Measurements from ENCODE around the gene SP100.
"Not testable (repeated sequence)": the region's sequence is repeated elsewhere in the genome, so short reads cannot be mapped to it uniquely, and the experiment has no call there.

The SP100 gene

DNA sequence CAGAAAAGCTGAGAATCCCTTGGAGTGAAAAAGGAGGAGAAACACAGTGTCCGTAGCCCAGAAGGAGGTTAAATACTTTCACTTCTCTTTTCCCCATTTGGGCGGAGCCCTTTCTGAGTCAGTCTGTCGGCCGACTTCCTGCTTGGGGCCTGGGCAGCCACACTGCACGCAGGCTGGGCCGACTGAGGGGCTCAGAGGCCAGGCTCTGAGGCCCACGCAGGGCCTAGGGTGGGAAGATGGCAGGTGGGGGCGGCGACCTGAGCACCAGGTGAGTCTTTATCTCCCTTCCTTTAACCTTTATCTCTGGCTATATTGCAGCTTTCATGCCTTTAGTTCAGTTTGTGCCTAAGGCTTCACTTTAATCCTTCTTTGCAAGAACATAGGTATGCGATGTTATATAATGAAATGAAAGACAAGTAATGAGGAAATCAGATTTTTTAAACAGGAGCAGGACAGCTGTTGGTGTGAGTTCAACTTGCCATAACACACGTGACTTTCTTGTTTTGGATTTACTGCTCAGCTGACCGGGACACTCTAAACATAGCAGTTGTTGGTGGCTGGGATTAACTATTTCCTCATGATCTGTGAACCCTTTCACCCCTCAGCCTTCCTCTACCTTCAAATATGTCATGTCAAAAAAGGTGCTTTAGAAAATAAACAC, at the start of gene SP100:
Gene SP100, plus strand, starts transcription at position 141 of the 661 bp plus-strand sequence. Its CDS starts 96 bp downstream, at position 237.
- no peaks in the 10 kb centered on the region for H3K9me3 ChIP-seq (ENCODE audit: control insufficient read depth, low read depth, low read length)
- no peak within 1 kb of the TSS for H3K9ac ChIP-seq (ENCODE audit: low read length)
- peaks cover 3% of the 10 kb centered on the region for H3K4me1 ChIP-seq (ENCODE audit: control insufficient read depth, low read depth, low read length)
- no peak within 1 kb of the TSS for H3K27ac ChIP-seq (ENCODE audit: low read length)
- no peak within 1 kb of the TSS for H3K4me3 ChIP-seq (ENCODE audit: low read length)
- H3K36me3 ChIP-seq (ENCODE audit: control insufficient read depth, low read depth, low read length) = no peaks in the 10 kb centered on the region
- peaks cover 19% of the 10 kb centered on the region for H3K27me3 ChIP-seq (ENCODE audit: control insufficient read depth, insufficient read depth, low read length)

- H3K27me3 ChIP-seq (ENCODE audit: control insufficient read depth, insufficient read depth, low read length) = no peaks in the 10 kb centered on the region
- no peak overlapping the region for H3K27ac ChIP-seq (ENCODE audit: low read length)
- H3K4me1 ChIP-seq (ENCODE audit: control insufficient read depth, low read depth, low read length) = no peaks in the 10 kb centered on the region
- no peaks in the 10 kb centered on the region for H3K36me3 ChIP-seq (ENCODE audit: control insufficient read depth, low read depth, low read length)
- no peak overlapping the region for H3K9ac ChIP-seq (ENCODE audit: low read length)
- no peak overlapping the region for H3K4me3 ChIP-seq (ENCODE audit: low read length)
- H3K9me3 ChIP-seq (ENCODE audit: control insufficient read depth, low read depth, low read length) = no peaks in the 10 kb centered on the region
These were observed 33.9 kb upstream of the SP100 start for GRCh38 chr2:230382108-230382507.

GRCh38 chr2:230383453-230383852, 32.5 kb upstream of the SP100 start:
- Histone ChIP-seq H3K4me1 (ENCODE audit: control insufficient read depth, low read depth, low read length) (no peaks in the 10 kb centered on the region), H3K9ac (ENCODE audit: low read length) (no peak overlapping the region), H3K27me3 (ENCODE audit: control insufficient read depth, insufficient read depth, low read length) (no peaks in the 10 kb centered on the region), H3K36me3 (ENCODE audit: control insufficient read depth, low read depth, low read length) (no peaks in the 10 kb centered on the region), H3K27ac (ENCODE audit: low read length) (no peak overlapping the region), H3K9me3 (ENCODE audit: control insufficient read depth, low read depth, low read length) (no peaks in the 10 kb centered on the region), H3K4me3 (ENCODE audit: low read length) (no peak overlapping the region)

DNA sequence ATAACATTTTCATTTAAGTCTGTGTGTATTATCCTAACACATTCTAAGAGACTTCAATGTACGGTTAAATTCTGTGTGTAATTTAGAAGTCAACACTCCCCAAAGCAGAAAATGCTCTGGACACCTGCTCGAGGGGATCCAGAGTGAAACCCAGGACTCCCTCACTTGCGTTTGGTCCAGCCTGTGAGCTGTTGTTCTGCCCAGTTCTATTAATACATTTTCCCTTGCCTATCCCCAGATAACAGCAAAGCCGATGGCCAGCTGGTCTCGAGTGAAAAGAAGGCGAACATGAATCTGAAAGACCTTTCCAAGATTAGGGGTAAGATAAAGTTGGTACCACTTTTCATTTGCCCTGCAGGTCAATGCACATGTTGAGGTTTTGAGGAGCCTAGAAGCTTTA, 31.0 kb upstream of the SP100 start:
- H3K36me3 ChIP-seq (ENCODE audit: control insufficient read depth, low read depth, low read length) = no peaks in the 10 kb centered on the region
- H3K27ac ChIP-seq (ENCODE audit: low read length) = no peak overlapping the region
- H3K9ac ChIP-seq (ENCODE audit: low read length) = no peak overlapping the region
- no peak overlapping the region for H3K4me3 ChIP-seq (ENCODE audit: low read length)
- H3K27me3 ChIP-seq (ENCODE audit: control insufficient read depth, insufficient read depth, low read length) = no peaks in the 10 kb centered on the region
- no peaks in the 10 kb centered on the region for H3K9me3 ChIP-seq (ENCODE audit: control insufficient read depth, low read depth, low read length)
- H3K4me1 ChIP-seq (ENCODE audit: control insufficient read depth, low read depth, low read length) = no peaks in the 10 kb centered on the region

- Histone ChIP-seq H3K4me3 (ENCODE audit: low read length) (no peak overlapping the region), H3K36me3 (ENCODE audit: control insufficient read depth, low read depth, low read length) (no peaks in the 10 kb centered on the region), H3K9me3 (ENCODE audit: control insufficient read depth, low read depth, low read length) (no peaks in the 10 kb centered on the region), H3K9ac (ENCODE audit: low read length) (no peak overlapping the region), H3K27me3 (ENCODE audit: control insufficient read depth, insufficient read depth, low read length) (no peaks in the 10 kb centered on the region), H3K27ac (ENCODE audit: low read length) (no peak overlapping the region), H3K4me1 (ENCODE audit: control insufficient read depth, low read depth, low read length) (no peaks in the 10 kb centered on the region)
These were observed 21.7 kb upstream of the SP100 start for GRCh38 chr2:230394301-230394700.

DNA sequence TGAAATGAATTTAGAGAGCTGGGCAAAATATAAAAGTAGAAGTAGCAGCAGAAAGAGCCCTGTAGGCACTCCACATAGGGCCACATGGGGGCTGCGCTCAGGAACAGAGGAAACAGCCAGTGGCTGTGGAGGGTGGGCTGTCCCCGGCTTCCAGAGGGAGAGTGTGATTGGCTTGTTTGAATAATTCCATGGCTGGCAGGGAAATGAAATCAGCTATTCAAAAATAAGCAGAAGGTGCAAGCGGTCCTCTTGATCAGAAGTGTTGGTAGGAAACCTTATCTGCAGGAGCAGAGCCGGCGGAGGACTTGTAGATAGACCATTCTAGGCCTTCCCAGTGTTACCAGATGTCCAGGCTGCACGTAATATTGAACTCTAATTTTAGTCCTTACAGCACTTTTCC, 17.3 kb upstream of the SP100 start:
- not testable (repeated sequence) for H3K4me3 ChIP-seq (ENCODE audit: low read length); H3K9me3 ChIP-seq (ENCODE audit: control insufficient read depth, low read depth, low read length); H3K4me1 ChIP-seq (ENCODE audit: control insufficient read depth, low read depth, low read length); H3K27me3 ChIP-seq (ENCODE audit: control insufficient read depth, insufficient read depth, low read length); H3K36me3 ChIP-seq (ENCODE audit: control insufficient read depth, low read depth, low read length); H3K9ac ChIP-seq (ENCODE audit: low read length); H3K27ac ChIP-seq (ENCODE audit: low read length)

DNA sequence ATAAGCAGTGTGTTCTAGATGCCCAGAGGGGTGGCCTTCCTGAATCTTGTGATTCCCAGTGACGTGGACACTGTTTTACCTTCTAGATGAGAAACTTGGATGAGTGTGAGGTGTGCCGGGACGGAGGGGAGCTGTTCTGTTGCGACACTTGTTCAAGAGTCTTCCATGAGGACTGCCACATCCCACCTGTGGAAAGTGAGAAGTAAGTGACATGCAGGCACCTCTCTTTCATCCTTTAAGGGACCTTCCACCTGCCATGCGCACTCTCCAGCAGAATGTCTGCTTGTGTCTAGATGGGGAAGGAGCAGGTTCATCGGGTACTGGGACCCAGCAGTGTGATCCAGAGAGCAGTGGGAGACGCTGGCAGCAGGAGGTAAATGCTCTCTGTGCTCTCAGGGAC, 16.0 kb upstream of the SP100 start:
- Histone ChIP-seq H3K27ac (ENCODE audit: low read length) (no peak overlapping the region), H3K36me3 (ENCODE audit: control insufficient read depth, low read depth, low read length) (no peaks in the 10 kb centered on the region), H3K4me1 (ENCODE audit: control insufficient read depth, low read depth, low read length) (no peaks in the 10 kb centered on the region)

DNA sequence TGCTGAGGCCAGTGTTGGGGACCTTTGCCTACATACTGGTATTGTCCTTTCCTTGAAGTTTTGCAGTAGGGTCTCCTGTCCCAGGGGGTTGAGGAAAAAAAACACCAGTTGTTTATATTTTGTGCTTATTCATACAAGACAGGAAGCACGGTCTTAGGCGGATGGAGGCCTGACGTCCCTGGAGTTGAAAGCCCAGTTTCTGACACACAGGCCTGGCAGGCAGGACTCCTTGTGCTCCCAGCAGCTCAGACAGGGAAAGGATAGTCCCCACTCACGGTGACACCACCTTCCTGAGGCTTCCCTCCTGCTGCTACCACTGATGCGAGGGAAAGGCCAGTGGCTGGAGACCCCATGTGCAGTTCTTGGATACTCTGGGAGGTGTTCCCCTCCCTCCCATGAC, 15.5 kb upstream of the SP100 start:
- Histone ChIP-seq H3K27ac (ENCODE audit: low read length) (no peak overlapping the region), H3K4me1 (ENCODE audit: control insufficient read depth, low read depth, low read length) (no peaks in the 10 kb centered on the region), H3K36me3 (ENCODE audit: control insufficient read depth, low read depth, low read length) (no peaks in the 10 kb centered on the region), H3K9me3 (ENCODE audit: control insufficient read depth, low read depth, low read length) (no peaks in the 10 kb centered on the region), H3K9ac (ENCODE audit: low read length) (no peak overlapping the region), H3K27me3 (ENCODE audit: control insufficient read depth, insufficient read depth, low read length) (no peaks in the 10 kb centered on the region), H3K4me3 (ENCODE audit: low read length) (no peak overlapping the region)

More for the DNA sequence above, 16.0 kb upstream of the SP100 start:
- Histone ChIP-seq H3K4me3 (ENCODE audit: low read length) (no peak overlapping the region), H3K9me3 (ENCODE audit: control insufficient read depth, low read depth, low read length) (no peaks in the 10 kb centered on the region), H3K27me3 (ENCODE audit: control insufficient read depth, insufficient read depth, low read length) (no peaks in the 10 kb centered on the region), H3K9ac (ENCODE audit: low read length) (no peak overlapping the region)

GRCh38 chr2:230401026-230401425, 15.0 kb upstream of the SP100 start:
- not testable (repeated sequence) for H3K36me3 ChIP-seq (ENCODE audit: control insufficient read depth, low read depth, low read length)

DNA sequence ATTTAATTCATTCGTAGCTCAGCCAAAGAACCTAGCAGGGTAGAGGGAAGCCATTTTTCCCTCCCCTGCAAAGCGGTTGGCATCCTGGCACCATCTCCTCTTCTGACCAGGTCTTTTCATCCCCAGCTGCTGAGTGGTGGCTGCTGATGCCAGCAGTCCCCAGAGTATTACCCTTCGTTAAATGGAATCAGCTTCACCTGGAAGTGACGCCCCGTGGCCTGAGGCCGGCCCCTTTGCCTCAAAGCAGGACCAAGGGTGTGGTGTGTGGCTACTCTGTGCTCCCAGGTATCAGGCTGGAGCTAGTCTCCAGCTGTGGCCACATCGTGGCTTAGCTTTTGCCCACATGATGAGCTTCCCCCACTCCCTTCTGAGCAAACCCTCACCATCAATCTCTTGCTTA, 12.3 kb upstream of the SP100 start:
- Histone ChIP-seq H3K9me3 (ENCODE audit: control insufficient read depth, low read depth, low read length) (no peaks in the 10 kb centered on the region), H3K27ac (ENCODE audit: low read length) (no peak overlapping the region), H3K36me3 (ENCODE audit: control insufficient read depth, low read depth, low read length) (no peaks in the 10 kb centered on the region), H3K27me3 (ENCODE audit: control insufficient read depth, insufficient read depth, low read length) (no peaks in the 10 kb centered on the region), H3K4me3 (ENCODE audit: low read length) (no peak overlapping the region), H3K4me1 (ENCODE audit: control insufficient read depth, low read depth, low read length) (no peaks in the 10 kb centered on the region), H3K9ac (ENCODE audit: low read length) (no peak overlapping the region)

More at GRCh38 chr2:230401026-230401425, 15.0 kb upstream of the SP100 start:
- not testable (repeated sequence) for H3K27me3 ChIP-seq (ENCODE audit: control insufficient read depth, insufficient read depth, low read length); H3K4me3 ChIP-seq (ENCODE audit: low read length); H3K9me3 ChIP-seq (ENCODE audit: control insufficient read depth, low read depth, low read length); H3K4me1 ChIP-seq (ENCODE audit: control insufficient read depth, low read depth, low read length); H3K27ac ChIP-seq (ENCODE audit: low read length); H3K9ac ChIP-seq (ENCODE audit: low read length)

- Histone ChIP-seq H3K9ac (ENCODE audit: low read length) (no peak overlapping the region), H3K27me3 (ENCODE audit: control insufficient read depth, insufficient read depth, low read length) (peaks cover 7% of the 10 kb centered on the region), H3K36me3 (ENCODE audit: control insufficient read depth, low read depth, low read length) (no peaks in the 10 kb centered on the region)
These were observed 10.2 kb upstream of the SP100 start for GRCh38 chr2:230405824-230406223.

DNA sequence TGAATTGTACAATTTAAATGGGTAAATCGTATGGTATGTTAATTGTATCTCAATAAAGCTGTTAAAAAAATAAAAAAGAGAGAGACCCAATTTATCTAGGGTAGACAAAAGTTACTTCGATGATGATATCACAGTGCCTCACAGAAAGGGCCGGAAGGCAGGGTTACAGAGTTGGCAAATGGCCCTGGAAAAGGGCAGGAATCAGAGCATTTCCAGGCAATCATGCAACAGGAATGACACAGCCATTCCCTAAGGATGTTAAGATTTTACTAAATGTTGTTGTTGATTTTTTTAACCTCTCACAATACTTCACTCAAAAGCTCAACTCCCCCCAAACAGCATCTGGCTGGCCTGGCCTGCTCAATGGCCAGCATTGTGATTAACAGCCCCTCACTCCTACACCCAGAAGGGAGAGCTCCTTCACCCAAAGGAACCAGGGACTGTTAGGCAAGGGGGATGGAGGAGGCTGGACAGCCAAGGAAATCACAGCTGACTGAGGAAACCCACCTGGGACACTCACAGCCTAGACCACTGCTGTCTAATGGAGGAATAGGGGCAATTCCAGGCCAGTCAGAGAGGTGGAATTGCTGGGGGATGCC, 7.7 kb upstream of the SP100 start:
- no peak overlapping the region for H3K9ac ChIP-seq (ENCODE audit: low read length)
- H3K36me3 ChIP-seq (ENCODE audit: control insufficient read depth, low read depth, low read length) = no peaks in the 10 kb centered on the region
- no peaks in the 10 kb centered on the region for H3K9me3 ChIP-seq (ENCODE audit: control insufficient read depth, low read depth, low read length)
- no peak overlapping the region for H3K4me3 ChIP-seq (ENCODE audit: low read length)
- no peak overlapping the region for H3K27ac ChIP-seq (ENCODE audit: low read length)
- peaks cover 3% of the 10 kb centered on the region for H3K4me1 ChIP-seq (ENCODE audit: control insufficient read depth, low read depth, low read length)
- peaks cover 29% of the 10 kb centered on the region for H3K27me3 ChIP-seq (ENCODE audit: control insufficient read depth, insufficient read depth, low read length)

More at GRCh38 chr2:230405824-230406223, 10.2 kb upstream of the SP100 start:
- no peak overlapping the region for H3K27ac ChIP-seq (ENCODE audit: low read length)
- no peaks in the 10 kb centered on the region for H3K9me3 ChIP-seq (ENCODE audit: control insufficient read depth, low read depth, low read length)
- H3K4me3 ChIP-seq (ENCODE audit: low read length) = no peak overlapping the region
- no peaks in the 10 kb centered on the region for H3K4me1 ChIP-seq (ENCODE audit: control insufficient read depth, low read depth, low read length)
